Mesendoderm (in vitro differentiated cells): ENCODE measurements around the gene RARS2.
A peak's percentile ranks its signal among the peaks of the same experiment; 100 is the strongest.

Source experiments
- DNase-seq: peaks from one replicate; pipeline ENCODE4 v3.0.0; 2013
- H2AK5ac ChIP-seq: 2 replicates; pipeline ENCODE4 v1.6.1; 2013; ENCODE audit warnings: low read length, inconsistent platforms
- H2BK120ac ChIP-seq: 2 replicates; pipeline ENCODE4 v1.6.1; 2013; ENCODE audit warnings: low read depth, mild to moderate bottlenecking, low read length, moderate library complexity, mixed read lengths
- H2BK15ac ChIP-seq: replicated peaks from 2 replicates; pipeline ENCODE4 v1.6.1; 2013; ENCODE audit warnings: low read depth, mild to moderate bottlenecking, moderate library complexity
- H2BK5ac ChIP-seq: 2 replicates; pipeline ENCODE4 v1.6.1; 2013; ENCODE audit warnings: low read length, inconsistent platforms
- H3K18ac ChIP-seq: 2 replicates; pipeline ENCODE4 v1.6.1; 2013; ENCODE audit warnings: mild to moderate bottlenecking, low read length, mixed read lengths
- H3K23ac ChIP-seq: one replicate; pipeline ENCODE4 v1.6.1; 2013; ENCODE audit warnings: low read length
- H3K27ac ChIP-seq: 2 replicates; pipeline ENCODE4 v1.5.1; 2013; ENCODE audit warnings: low read depth, mild to moderate bottlenecking, inconsistent platforms, low read length, moderate library complexity
- H3K27me3 ChIP-seq: 2 replicates; pipeline ENCODE4 v1.6.1; 2013; ENCODE audit warnings: low read length, control low read depth, mild to moderate bottlenecking, inconsistent platforms; ENCODE audit not compliant: insufficient read depth, poor library complexity
- H3K36me3 ChIP-seq: 2 replicates; pipeline ENCODE4 v1.6.1; 2013; ENCODE audit warnings: low read length, inconsistent platforms; ENCODE audit not compliant: control insufficient read depth, insufficient read depth
- H3K4ac ChIP-seq: one replicate; pipeline ENCODE4 v1.6.1; 2013; ENCODE audit warnings: low read depth, mild to moderate bottlenecking, low read length, moderate library complexity
- H3K4me1 ChIP-seq: 2 replicates; pipeline ENCODE4 v1.6.1; 2013; ENCODE audit warnings: low read depth, low read length, inconsistent platforms; ENCODE audit not compliant: control insufficient read depth
- H3K4me2 ChIP-seq: 2 replicates; pipeline ENCODE4 v1.6.1; 2013; ENCODE audit warnings: low read length
- H3K4me3 ChIP-seq: 2 replicates; pipeline ENCODE4 v1.5.1; 2013; ENCODE audit warnings: mild to moderate bottlenecking, low read length
- H3K56ac ChIP-seq: one replicate; pipeline ENCODE4 v1.6.1; 2013; ENCODE audit warnings: low read length
- H3K79me1 ChIP-seq: 2 replicates; pipeline ENCODE4 v1.6.1; 2013; ENCODE audit warnings: low read length, inconsistent platforms
- H3K79me2 ChIP-seq: 2 replicates; pipeline ENCODE4 v1.6.1; 2013; ENCODE audit warnings: mild to moderate bottlenecking, low read length; ENCODE audit not compliant: control insufficient read depth, insufficient read depth
- H3K9ac ChIP-seq: 2 replicates; pipeline ENCODE4 v1.6.1; 2013; ENCODE audit warnings: low read length, inconsistent platforms
- H4K5ac ChIP-seq: one replicate; pipeline ENCODE4 v1.6.1; 2013; ENCODE audit warnings: low read length
- H4K8ac ChIP-seq: one replicate; pipeline ENCODE4 v1.6.1; 2013; ENCODE audit warnings: low read depth, mild to moderate bottlenecking, control low read depth, low read length, moderate library complexity
- WGBS: extraction: QIAGEN DNeasy Blood & Tissue Kit; methylation state at CpG from one replicate; pipeline ENCODE4 v1.1.7; 2013; ENCODE audit warnings: low lambda C conversion rate, missing lambda C conversion rate; ENCODE audit not compliant: insufficient coverage; ENCODE audit errors: extremely low coverage; 5-methylcytosine and 5-hydroxymethylcytosine counted together

The RARS2 gene

DNA sequence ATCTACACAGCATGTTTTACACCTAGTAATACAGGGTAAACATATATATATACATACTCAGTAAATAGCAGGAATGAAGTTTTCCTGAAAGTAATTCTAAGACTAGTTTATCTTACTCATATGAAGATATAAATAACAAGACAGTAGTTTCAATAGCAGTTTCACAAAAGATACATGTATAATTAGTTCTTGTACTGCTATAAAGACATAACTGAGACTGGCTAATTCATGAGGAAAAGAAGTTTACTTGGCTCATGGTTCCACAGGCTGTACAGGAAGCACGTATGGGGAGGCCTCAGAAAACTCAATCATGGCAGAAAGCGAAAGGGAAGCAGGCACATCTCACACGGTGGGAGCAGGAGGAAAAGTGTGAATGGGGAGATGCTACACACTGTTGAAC, 16.9 kb downstream of the RARS2 start:
- H3K36me3 ChIP-seq, result no peaks in the 10 kb centered on the region

DNA sequence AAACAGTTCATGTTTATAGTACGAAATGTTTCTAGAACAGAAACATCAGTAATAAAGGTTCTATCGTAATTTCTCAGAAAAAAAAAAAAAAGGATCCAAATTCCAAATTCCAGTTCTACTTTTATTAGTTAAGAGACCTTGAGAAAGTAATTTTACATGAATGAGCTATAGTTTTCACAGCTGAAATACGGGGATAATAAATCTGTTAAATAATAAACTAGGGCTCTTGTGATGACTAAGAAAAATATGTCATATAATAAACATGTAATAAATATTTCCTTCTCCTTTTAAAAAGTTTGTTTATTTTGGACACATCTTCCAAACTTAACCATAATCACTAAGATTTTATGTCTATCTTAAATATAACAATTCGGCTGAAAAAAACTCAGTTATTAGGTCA, 17.8 kb downstream of the RARS2 start:
- Histone ChIP-seq H3K18ac (no peak overlapping the region), H3K79me1 (peaks cover 8% of the 10 kb centered on the region), H3K23ac (no peak overlapping the region), H3K4me1 (peaks cover 4% of the 10 kb centered on the region), H2BK120ac (no peak overlapping the region), H3K9ac (no peak overlapping the region), H2BK5ac (no peak overlapping the region), H3K4ac (no peak overlapping the region), H4K8ac (no peak overlapping the region), H3K4me2 (no peak overlapping the region), H3K27me3 (no peaks in the 10 kb centered on the region), H3K56ac (no peak overlapping the region), H3K4me3 (no peak overlapping the region), H2AK5ac (no peak overlapping the region), H4K5ac (no peak overlapping the region), H3K27ac (no peak overlapping the region), H3K79me2 (peaks cover 29% of the 10 kb centered on the region), H3K36me3 (no peaks in the 10 kb centered on the region), H2BK15ac (no peak overlapping the region)
- no peak for DNase-seq
- WGBS, result no CpG with 5 or more reads among the region's 4 CpGs

More for the DNA sequence above, 16.9 kb downstream of the RARS2 start:
- no peaks in the 10 kb centered on the region for H3K27me3 ChIP-seq
- no peak overlapping the region for H2BK5ac ChIP-seq
- no peak overlapping the region for H3K4me2 ChIP-seq
- no peak overlapping the region for H3K56ac ChIP-seq
- H3K4me1 ChIP-seq, result peaks cover 4% of the 10 kb centered on the region
- H2BK120ac ChIP-seq, result no peak overlapping the region
- H3K23ac ChIP-seq, result no peak overlapping the region
- no peak overlapping the region for H2AK5ac ChIP-seq
- H4K8ac ChIP-seq, result no peak overlapping the region
- H3K79me1 ChIP-seq, result peaks cover 9% of the 10 kb centered on the region
- H3K9ac ChIP-seq, result no peak overlapping the region
- no peak for DNase-seq
- peaks cover 33% of the 10 kb centered on the region for H3K79me2 ChIP-seq
- no peak overlapping the region for H3K18ac ChIP-seq
- H3K4me3 ChIP-seq, result no peak overlapping the region
- no peak overlapping the region for H2BK15ac ChIP-seq
- H3K4ac ChIP-seq, result no peak overlapping the region
- no CpG with 5 or more reads among the region's 3 CpGs for WGBS
- no peak overlapping the region for H4K5ac ChIP-seq
- no peak overlapping the region for H3K27ac ChIP-seq

DNA sequence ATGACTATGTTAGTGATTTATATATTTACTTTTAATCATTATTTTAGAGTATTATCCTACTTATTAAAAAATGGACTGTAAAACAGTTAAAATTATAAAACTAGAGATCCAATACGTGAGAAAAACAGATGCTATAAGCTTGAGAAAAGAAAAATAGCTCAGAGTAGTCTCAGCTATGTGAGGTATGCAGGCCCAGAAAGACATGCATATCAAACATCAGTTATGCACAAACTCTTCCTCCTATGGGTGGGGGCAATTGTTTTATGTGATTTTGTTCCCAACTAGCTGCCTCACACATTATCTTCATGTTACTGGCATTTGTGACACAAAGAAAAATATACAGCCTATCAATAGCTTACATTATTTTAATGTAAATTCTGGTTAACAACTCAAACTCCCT, 28.8 kb downstream of the RARS2 start:
- Histone ChIP-seq H3K27me3 (no peaks in the 10 kb centered on the region), H3K4ac (no peak overlapping the region), H3K79me2 (no peaks in the 10 kb centered on the region), H3K79me1 (no peaks in the 10 kb centered on the region), H3K23ac (no peak overlapping the region), H2AK5ac (no peak overlapping the region), H2BK5ac (no peak overlapping the region), H3K9ac (no peak overlapping the region), H4K8ac (no peak overlapping the region), H3K4me1 (no peaks in the 10 kb centered on the region), H3K4me2 (no peak overlapping the region), H3K27ac (no peak overlapping the region), H3K56ac (no peak overlapping the region), H4K5ac (no peak overlapping the region), H2BK120ac (no peak overlapping the region), H3K4me3 (no peak overlapping the region), H2BK15ac (no peak overlapping the region), H3K18ac (no peak overlapping the region), H3K36me3 (no peaks in the 10 kb centered on the region)
- peak; percentile 31 for DNase-seq
- no CpG with 5 or more reads among the region's 1 CpG for WGBS

DNA sequence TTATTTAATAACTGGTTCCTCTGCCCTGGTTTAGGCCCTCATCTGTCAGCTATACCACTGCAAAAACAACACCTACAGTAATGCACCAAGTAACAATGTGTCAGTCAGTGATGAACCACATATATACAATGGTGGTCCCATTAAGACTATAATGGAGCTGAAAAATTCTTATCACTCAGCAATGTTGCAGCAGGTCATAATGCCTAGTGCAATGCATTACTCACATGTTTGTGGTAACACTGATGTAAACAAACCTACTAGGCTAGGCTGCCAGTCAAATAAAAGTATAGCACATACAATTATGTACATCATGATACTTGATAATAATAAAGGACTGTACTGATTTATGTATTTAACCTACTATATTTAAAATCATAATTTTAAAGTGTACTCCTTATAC, 31.3 kb downstream of the RARS2 start:
- no peak overlapping the region for H3K4me3 ChIP-seq
- no peaks in the 10 kb centered on the region for H3K36me3 ChIP-seq

DNA sequence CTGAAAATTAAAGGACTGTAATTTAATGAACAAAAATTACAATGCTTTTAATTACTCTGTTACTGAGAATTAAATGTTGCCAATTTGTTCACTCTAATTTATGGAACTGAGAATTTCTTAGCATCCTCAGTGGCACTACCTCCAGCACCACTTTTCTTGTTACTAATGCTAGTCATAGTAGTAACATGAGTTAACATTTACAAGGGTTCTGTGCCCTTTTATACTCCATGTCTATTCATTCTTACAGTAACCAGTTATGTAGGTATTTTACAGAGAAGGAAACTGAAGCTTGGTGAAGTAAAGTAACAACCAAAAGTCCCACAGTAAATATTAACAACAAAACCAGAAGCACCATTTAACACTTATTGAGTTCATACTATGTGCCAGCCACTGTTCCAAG, 34.3 kb downstream of the RARS2 start:
- Histone ChIP-seq H3K36me3 (no peaks in the 10 kb centered on the region), H3K79me2 (no peaks in the 10 kb centered on the region), H3K27me3 (no peaks in the 10 kb centered on the region), H3K4me3 (no peak overlapping the region), H2BK120ac (no peak overlapping the region), H2BK5ac (no peak overlapping the region), H3K4me2 (no peak overlapping the region), H3K23ac (no peak overlapping the region), H3K56ac (no peak overlapping the region), H2AK5ac (no peak overlapping the region), H3K79me1 (peaks cover 2% of the 10 kb centered on the region), H3K9ac (no peak overlapping the region), H4K8ac (no peak overlapping the region), H3K27ac (no peak overlapping the region), H3K4ac (no peak overlapping the region), H4K5ac (no peak overlapping the region), H3K4me1 (no peaks in the 10 kb centered on the region), H2BK15ac (no peak overlapping the region), H3K18ac (no peak overlapping the region)
- no peak for DNase-seq

More for the DNA sequence above, 31.3 kb downstream of the RARS2 start:
- Histone ChIP-seq H2AK5ac (no peak overlapping the region), H2BK15ac (no peak overlapping the region), H3K4me2 (no peak overlapping the region), H3K4me1 (no peaks in the 10 kb centered on the region), H3K18ac (no peak overlapping the region), H2BK120ac (no peak overlapping the region), H4K8ac (no peak overlapping the region), H3K79me1 (peaks cover under 1% of the 10 kb centered on the region), H3K27me3 (no peaks in the 10 kb centered on the region), H3K79me2 (no peaks in the 10 kb centered on the region), H4K5ac (no peak overlapping the region), H3K56ac (no peak overlapping the region), H3K4ac (no peak overlapping the region), H3K9ac (no peak overlapping the region), H2BK5ac (no peak overlapping the region), H3K27ac (no peak overlapping the region), H3K23ac (no peak overlapping the region)
- DNase-seq, result no peak

DNA sequence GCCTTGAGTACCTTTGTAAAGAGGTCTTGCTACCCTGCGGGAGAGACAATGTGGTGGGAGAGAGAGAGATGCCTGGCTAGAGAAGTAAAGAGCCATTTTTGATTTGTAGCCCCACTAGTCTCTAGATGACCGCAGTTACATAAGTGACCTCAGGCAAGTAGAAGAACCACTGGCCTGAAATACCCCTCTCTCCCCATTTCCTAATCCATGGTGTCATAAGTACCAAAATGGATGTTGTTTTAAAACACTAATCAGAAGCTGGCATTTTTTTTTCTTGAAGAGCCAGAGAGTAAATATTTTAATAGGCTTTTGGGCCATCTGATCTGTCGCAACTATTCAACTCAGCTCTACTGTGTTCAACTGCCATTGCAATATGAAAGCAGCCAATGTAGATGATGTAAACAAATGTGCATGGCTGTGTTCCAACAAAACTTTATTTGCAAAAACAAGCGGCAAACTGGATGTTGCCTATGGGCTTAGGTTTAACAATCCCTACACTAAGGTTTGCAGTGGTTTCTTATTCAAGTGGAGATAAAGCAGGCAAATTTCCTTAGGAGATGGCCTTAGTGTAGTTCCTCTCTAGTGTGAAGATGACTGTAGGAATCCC, 36.5 kb downstream of the RARS2 start:
- Histone ChIP-seq H4K8ac (no peak overlapping the region), H2BK120ac (no peak overlapping the region), H3K27ac (no peak overlapping the region), H3K56ac (no peak overlapping the region), H2BK15ac (no peak overlapping the region), H2BK5ac (no peak overlapping the region), H3K27me3 (no peaks in the 10 kb centered on the region), H3K23ac (no peak overlapping the region), H3K18ac (no peak overlapping the region), H3K4ac (no peak overlapping the region), H2AK5ac (no peak overlapping the region), H3K79me1 (peaks cover 2% of the 10 kb centered on the region), H3K4me1 (no peaks in the 10 kb centered on the region), H3K4me3 (no peak overlapping the region), H3K79me2 (no peaks in the 10 kb centered on the region), H4K5ac (no peak overlapping the region), H3K9ac (no peak overlapping the region), H3K4me2 (no peak overlapping the region), H3K36me3 (no peaks in the 10 kb centered on the region)
- no peak for DNase-seq
- no CpG with 5 or more reads among the region's 4 CpGs for WGBS
